ENCODE results near the gene ATXN2.
"Not testable (repeated sequence)": the region's sequence is repeated elsewhere in the genome, so short reads cannot be mapped to it uniquely, and the experiment has no call there.

The ATXN2 gene

DNA sequence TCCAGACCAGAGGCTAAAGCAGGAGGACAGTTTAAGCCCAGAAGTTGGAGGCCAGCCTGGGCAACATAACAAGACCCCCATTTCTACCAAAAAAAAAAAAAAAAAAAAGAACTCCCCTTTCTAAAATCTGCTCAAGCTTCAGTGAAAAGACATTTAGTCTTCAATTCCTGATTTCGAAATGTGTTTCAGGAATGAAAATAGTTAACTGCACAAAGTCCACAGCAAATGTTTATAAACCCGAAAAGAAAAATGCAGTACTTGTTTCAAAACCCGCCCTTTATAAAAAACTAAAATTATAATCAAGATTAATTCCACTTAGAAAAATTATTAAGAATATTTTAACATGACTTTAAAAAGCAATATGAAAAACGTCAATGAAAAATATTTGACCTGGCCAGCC, 12.1 kb downstream of the ATXN2 start:
- FAIRE-seq (no peak), DNase-seq (ENCODE audit: insufficient read length, low spot score) (no peak)
- TF ChIP-seq CTCF (IDR thresholded peaks at IDR 0.05; ENCODE audit: insufficient read depth, missing control alignments) = no peak

DNA sequence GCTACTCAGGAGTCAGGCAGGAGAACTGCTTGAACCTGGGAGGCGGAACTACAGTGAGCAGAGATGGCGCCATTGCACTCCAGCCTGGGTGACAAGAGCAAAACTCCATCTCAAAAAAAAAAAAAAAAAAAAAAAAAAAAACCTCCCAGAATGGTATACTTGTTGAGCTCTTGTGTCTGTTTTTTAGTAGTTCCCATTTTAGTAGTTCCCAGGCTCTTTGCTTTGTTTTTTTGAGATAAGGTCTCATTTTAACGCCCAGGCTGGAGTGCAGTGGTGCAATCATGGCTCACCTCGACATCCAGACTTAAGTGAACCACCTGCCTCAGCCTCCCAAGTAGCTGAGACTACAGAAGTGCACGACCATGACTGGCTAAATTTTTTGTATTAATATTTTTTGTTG, 13.4 kb downstream of the ATXN2 start:
- DNase-seq (ENCODE audit: insufficient read length, low spot score) (no peak), FAIRE-seq (no peak)
- TF ChIP-seq CTCF (IDR thresholded peaks at IDR 0.05; ENCODE audit: insufficient read depth, missing control alignments) = no peak

DNA sequence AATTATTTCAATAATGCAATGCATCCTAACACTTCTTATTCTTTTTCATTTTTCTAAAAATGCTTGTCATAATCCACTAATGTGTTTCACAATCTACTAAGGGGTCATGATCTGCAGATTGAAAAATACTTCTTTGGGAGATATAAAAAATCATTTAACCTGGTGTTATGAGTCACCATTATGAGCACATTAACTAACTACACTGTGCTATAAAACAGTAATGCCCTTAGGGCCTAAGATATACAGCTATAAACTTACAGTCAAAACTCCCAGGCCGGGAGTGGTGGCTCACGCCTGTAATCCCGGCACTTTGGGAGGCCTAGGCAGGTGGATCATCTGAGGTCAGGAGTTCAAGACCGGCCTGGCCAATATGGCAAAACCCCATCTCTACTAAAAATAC, 14.2 kb downstream of the ATXN2 start:
- TF ChIP-seq CTCF (IDR thresholded peaks at IDR 0.05; ENCODE audit: insufficient read depth, missing control alignments) = no peak
- DNase-seq (ENCODE audit: insufficient read length, low spot score) (no peak), FAIRE-seq (no peak)

- not testable (repeated sequence) for DNase-seq (ENCODE audit: insufficient read length, low spot score); FAIRE-seq
These were observed 15.6 kb downstream of the ATXN2 start for GRCh38 chr12:111583506-111583905.

GRCh38 chr12:111582133-111582747, 16.9 kb downstream of the ATXN2 start:
- TF ChIP-seq CTCF (IDR thresholded peaks at IDR 0.05; ENCODE audit: insufficient read depth, missing control alignments) = no peak
- FAIRE-seq (no peak), DNase-seq (ENCODE audit: insufficient read length, low spot score) (no peak)

DNA sequence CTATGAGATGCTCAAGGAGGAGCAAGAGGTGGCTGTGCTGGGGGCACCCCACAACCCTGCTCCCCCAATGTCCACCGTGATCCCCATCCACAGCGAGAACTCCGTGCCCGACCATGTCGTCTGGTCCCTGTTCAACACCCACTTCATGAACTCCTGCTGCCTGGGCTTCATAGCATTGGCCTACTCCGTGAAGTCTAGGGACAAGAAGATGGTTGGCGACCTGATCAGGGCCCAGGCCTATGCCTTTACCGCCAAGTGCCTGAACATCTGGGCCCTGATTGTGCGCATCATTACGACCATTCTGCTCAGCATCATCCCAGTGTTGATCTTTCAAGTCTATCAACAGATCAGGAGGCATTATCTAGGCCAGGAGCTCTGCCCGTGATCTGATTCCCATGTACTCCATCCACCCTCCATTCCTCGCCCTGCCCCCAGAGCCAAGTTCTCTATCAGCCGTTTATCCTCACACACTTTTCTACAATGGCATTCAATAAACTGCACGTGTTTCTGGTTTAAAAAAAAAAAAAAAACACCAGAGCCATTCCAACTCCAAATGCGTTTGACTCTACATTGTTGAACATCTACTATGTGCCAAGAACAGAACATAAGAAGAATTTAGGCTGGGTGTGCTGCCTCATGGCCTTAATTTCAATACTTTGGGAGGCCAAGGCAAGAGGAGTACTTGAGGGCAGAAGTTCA, 17.5 kb downstream of the ATXN2 start:
- no peak for FAIRE-seq
- DNase-seq (ENCODE audit: insufficient read length, low spot score) = no peak
- TF ChIP-seq CTCF (IDR thresholded peaks at IDR 0.05; ENCODE audit: insufficient read depth, missing control alignments) = no peak

- FAIRE-seq = no peak
- no peak for TF ChIP-seq CTCF (IDR thresholded peaks at IDR 0.05; ENCODE audit: insufficient read depth, missing control alignments)
- no peak for DNase-seq (ENCODE audit: insufficient read length, low spot score)
These were observed 18.4 kb downstream of the ATXN2 start for GRCh38 chr12:111580737-111581136.

Data from D721Med (cell line).